Measurements from ENCODE around the gene SEC14L2.

SEC14L2 gene

GRCh38 chr22:30408388-30409102 lies 11.7 kb downstream of the SEC14L2 start:
- no peak for DNase-seq

GRCh38 chr22:30411780-30412179 lies 15.0 kb downstream of the SEC14L2 start:
- no peak for DNase-seq

DNA sequence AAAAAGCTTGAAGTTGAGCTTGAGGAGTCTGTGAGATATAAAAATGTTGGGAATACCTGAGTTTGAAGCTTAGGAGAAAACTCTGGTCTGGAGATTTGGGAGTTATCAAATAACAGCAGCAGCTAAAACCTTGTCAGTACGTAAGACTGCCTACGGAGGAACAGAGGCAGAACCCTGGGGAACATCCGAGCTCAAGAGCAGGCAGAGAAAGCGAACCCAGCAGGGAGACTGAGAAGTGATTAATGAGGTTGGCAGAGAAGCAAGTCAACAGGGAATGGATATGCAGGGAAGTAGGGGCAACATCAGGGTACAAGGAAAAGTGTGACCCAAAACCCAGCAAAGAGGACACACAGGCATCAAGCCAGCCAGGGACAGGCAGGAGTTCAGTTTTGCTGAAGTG lies 16.2 kb downstream of the SEC14L2 start:
- no peak for DNase-seq

- peak in 1 of 2 experiments; percentile 19 for DNase-seq
These were observed 17.1 kb downstream of the SEC14L2 start for GRCh38 chr22:30413745-30414524.

DNA sequence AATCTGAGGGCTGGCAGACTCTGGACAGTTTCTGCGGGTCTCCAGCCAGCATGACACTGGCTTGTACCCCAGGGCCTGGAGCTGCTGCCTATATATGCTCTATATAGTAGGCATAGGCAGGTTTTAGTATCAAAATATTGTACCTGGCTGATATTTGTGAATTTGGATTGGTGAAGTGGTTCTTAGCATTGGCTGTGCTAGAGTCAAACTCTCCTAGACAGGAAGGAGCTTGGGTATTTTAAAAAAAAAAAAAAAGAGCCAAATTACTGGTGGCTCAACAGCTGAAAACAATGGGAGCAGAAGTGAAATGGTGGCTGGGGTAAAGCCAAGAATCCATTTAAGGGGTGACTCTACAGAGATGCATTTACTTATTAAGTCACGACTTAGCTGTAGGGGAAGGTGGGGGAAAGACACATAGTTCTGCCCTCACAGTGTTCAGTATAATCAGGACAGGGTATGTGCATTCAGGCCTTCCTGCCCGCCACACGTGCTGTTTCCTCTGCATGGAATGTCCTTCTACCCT lies 17.8 kb downstream of the SEC14L2 start:
- no peak for DNase-seq

- no peak for DNase-seq
These were observed 19.6 kb downstream of the SEC14L2 start for GRCh38 chr22:30416403-30416802.

GRCh38 chr22:30416837-30417236 lies 20.0 kb downstream of the SEC14L2 start:
- DNase-seq = no peak

GRCh38 chr22:30420347-30421125 lies 23.7 kb downstream of the SEC14L2 start:
- no peak for DNase-seq

DNA sequence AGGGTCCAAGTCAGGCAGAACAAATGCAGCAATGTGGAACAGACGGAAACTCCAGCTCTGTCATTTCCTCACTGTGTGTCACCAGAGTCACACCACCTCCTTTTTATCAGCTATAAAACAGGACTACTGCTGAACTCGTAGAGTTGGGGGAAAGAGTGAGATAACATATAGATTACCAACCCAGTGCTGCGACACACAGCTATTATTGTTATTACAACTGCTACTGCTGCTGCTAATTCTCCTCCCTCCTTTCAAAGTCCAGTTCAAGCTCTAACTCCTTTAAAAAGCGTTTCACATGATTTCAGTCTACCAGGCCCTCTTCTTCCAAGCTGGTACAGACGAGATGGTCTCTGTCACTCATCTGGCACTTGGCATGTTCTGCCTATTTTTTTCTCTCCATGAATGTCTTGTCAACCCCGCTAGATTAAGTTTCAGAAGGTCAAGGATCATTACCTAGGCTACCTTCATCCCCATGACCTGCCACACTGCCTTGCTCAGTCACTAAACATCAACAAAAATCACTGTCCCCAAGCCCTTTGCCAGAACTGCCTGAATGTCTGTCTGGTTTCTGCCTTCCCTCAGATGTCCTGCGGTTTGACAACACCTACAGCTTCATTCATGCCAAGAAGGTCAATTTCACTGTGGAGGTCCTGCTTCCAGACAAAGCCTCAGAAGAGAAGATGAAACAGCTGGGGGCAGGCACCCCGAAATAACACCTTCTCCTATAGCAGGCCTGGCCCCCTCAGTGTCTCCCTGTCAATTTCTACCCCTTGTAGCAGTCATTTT lies 25.1 kb downstream of the SEC14L2 start:
- DNase-seq = no peak

GRCh38 chr22:30422481-30423300 lies 25.9 kb downstream of the SEC14L2 start:
- DNase-seq = peak; percentile 16 to 20

DNA sequence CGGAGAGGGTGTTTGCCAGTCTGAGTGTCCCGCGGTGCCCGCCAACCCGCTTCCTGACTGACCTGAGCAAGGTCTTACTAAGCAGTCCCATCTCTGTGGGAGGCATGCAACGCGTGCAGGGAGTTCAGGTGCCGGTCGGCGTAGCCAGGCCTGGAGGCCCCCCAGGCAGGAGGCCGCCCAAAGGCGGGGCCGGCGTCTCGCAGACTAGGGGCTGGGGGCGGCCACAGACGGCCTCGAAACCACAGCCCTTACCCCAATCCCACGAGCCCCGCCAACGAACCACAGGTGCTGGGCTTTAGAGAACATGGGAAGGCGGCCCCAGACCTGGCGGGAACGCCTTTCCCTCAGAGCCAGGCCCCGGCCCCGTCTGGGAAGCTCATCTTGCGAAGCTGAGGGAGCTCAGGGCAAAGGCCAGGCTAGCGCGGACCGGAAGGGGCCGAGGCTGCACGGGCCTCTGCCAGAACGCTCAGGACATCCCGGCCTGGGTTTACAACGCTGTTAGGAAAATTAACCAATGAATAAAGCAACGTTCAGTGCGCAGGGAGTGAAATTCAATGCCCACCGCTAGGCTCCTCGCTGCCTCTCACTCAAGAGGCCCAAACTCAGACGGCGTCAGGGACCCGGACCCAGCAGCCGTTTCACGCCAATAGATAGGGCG lies 26.6 kb downstream of the SEC14L2 start:
- DNase-seq = peak; percentile 42 to 49

- peak; percentile 91 to 99 for DNase-seq
These were observed 27.2 kb downstream of the SEC14L2 start for GRCh38 chr22:30423959-30424533.

GRCh38 chr22:30424534-30425326 lies 27.9 kb downstream of the SEC14L2 start:
- no peak for DNase-seq

- DNase-seq = peak in 1 of 2 experiments; percentile 10
These were observed 28.5 kb downstream of the SEC14L2 start for GRCh38 chr22:30425327-30425615.

DNA sequence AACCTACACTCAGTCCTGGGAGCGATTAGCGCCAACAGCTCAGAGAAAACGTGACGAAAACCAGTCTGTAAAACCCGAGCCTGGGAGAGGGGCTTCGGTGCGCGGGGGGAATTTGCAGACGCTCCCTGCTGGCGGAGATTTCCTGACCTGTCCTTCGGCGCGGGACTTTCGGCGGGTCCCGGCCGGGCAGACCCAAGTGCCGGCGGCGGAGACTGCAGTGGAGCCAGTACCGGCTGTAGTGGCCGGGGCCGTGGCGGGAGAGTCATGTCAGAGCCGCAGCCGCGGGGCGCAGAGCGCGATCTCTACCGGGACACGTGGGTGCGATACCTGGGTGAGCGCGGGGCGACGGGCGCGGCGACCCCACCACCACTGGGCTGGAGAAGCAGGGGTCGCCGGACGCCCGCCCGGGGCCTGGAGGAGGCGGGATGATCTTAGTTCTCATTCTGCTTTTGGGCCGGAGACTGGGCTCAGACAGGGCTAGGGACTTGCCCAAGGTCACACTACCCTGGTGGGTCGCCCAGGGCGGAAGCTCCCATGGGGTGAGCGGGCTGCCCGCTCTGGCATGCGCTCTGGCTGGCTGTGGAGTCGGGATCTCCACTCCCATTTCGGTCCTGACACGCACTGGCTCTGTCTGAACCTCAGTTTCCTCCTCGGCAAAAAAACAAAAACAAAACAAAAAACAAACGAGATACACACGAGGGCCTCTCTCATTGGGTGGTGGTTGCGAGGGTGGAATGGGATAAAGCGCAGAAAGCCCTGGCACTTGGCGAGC lies 29.0 kb downstream of the SEC14L2 start, which contains the start of gene MTFP1:
Gene MTFP1, plus strand, starts transcription at position 153 of the 772 bp plus-strand sequence. Its CDS starts 112 bp downstream, at position 265.
- DNase-seq = peak; percentile 47 to 51

DNA sequence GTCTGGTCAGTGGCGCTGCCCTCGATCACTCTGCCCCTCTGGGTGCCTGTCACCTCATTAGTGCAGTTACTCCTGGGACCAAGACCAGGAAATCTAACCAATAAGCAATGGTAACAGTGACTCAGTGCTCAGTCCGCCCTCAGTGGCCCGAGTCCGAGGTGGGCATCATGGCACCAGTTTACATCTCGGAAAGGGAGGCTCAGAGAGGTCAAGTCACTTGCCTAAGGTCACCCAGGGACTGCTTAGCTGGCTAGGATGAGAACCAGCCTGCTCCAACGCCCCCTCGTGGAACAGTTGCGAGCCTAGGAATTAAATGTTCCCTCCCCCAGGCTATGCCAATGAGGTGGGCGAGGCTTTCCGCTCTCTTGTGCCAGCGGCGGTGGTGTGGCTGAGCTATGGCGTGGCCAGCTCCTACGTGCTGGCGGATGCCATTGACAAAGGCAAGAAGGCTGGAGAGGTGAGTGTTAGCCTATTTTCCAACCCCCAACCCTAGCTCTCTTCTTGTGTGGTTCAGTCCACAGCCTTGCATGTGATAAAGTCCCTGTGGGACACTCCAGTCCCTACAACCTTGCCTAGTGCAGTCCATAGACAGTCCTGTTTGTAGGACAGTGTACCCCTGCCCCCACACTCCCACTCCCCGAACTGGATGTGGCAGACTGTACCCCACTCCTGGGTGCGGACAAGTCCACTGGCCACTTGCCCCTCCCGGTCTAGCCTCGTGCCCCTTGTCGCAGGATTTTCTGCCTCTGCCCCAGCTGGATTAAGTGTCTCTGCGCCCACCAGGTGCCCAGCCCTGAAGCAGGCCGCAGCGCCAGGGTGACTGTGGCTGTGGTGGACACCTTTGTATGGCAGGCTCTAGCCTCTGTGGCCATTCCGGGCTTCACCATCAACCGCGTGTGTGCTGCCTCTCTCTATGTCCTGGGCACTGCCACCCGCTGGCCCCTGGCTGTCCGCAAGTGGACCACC lies 29.9 kb downstream of the SEC14L2 start:
- peak; percentile 84 to 85 for DNase-seq

- DNase-seq = no peak
These were observed 31.1 kb downstream of the SEC14L2 start for GRCh38 chr22:30427871-30428270.

DNA sequence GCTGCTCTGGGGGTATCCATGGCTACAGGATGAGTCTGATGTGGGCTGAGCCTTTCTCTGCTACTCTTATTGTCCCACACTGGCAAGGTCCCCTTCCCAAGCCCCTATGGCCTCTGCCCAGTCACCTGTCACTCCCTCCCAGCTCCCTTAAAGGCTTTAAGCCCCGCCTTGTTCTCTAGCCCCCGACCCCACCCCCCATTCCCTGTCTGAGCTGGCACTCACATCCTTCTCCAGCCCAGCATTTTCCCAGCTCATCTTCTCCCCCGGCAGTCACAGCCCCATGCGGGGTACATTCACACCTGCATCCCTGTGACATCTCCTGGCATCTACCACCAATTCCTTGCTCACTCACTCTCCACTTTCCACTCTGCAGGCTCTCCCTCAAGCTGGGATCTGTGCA lies 33.1 kb downstream of the SEC14L2 start:
- no peak for DNase-seq
